H9 (cell line): ENCODE data around the gene IRF2BP2. TPM values are rescaled to one million over a fixed set of nuclear protein-coding genes. Genes with fewer than 3 reads are reported as not detected.

Source experiments
- DNase-seq: peaks from one replicate; pipeline ENCODE4 v3.0.0-alpha.2; 2017
- H2AFZ ChIP-seq: one replicate; pipeline ENCODE4 v1.6.1; 2013; ENCODE audit warnings: mild to moderate bottlenecking, low read length, control low read depth, moderate library complexity
- H2AK5ac ChIP-seq: 2 replicates; pipeline ENCODE4 v1.6.1; 2013; ENCODE audit warnings: low read length, control low read depth, mixed read lengths; ENCODE audit not compliant: insufficient read length
- H2BK120ac ChIP-seq: one replicate; pipeline ENCODE4 v1.6.1; 2013; ENCODE audit warnings: low read depth, mild to moderate bottlenecking, low read length, control low read depth, inconsistent platforms; ENCODE audit not compliant: poor library complexity, severe bottlenecking
- H2BK12ac ChIP-seq: 2 replicates; pipeline ENCODE4 v1.6.1; 2013; ENCODE audit warnings: low read length, control low read depth, mixed read lengths, low read depth; ENCODE audit not compliant: insufficient read length
- H2BK15ac ChIP-seq: 2 replicates; pipeline ENCODE4 v1.6.1; 2013; ENCODE audit warnings: low read depth, low read length, control low read depth
- H2BK20ac ChIP-seq: one replicate; pipeline ENCODE4 v1.6.1; 2013; ENCODE audit warnings: low read depth, mild to moderate bottlenecking, low read length, control low read depth, inconsistent platforms; ENCODE audit not compliant: poor library complexity, severe bottlenecking
- H2BK5ac ChIP-seq: 2 replicates; pipeline ENCODE4 v1.6.1; 2013; ENCODE audit warnings: low read length, control low read depth, mixed read lengths; ENCODE audit not compliant: insufficient read length
- H3K14ac ChIP-seq: 2 replicates; pipeline ENCODE4 v1.6.1; 2013; ENCODE audit warnings: low read length, control low read depth; ENCODE audit not compliant: insufficient read depth
- H3K18ac ChIP-seq: 2 replicates; pipeline ENCODE4 v1.6.1; 2013; ENCODE audit warnings: low read depth, mild to moderate bottlenecking, mixed read lengths, low read length, control low read depth; ENCODE audit not compliant: insufficient read length
- H3K23ac ChIP-seq: 2 replicates; pipeline ENCODE4 v1.6.1; 2013; ENCODE audit warnings: low read length, control low read depth, mixed read lengths, low read depth; ENCODE audit not compliant: insufficient read length
- H3K23me2 ChIP-seq: 2 replicates; pipeline ENCODE4 v1.6.1; 2013; ENCODE audit warnings: low read depth, mild to moderate bottlenecking, mixed read lengths, low read length, control low read depth; ENCODE audit not compliant: insufficient read length, poor library complexity, severe bottlenecking
- H3K27ac ChIP-seq: 2 replicates; pipeline ENCODE4 v1.5.1; 2013; ENCODE audit warnings: low read length, control low read depth, mixed read lengths, low read depth; ENCODE audit not compliant: insufficient read length
- H3K27me3 ChIP-seq: 2 replicates; pipeline ENCODE4 v1.6.1; 2013; ENCODE audit warnings: low read length, control low read depth, inconsistent platforms; ENCODE audit not compliant: insufficient read depth
- H3K4ac ChIP-seq: 2 replicates; pipeline ENCODE4 v1.6.1; 2013; ENCODE audit warnings: low read depth, mild to moderate bottlenecking, control low read depth, inconsistent platforms, low read length, moderate library complexity
- H3K4me1 ChIP-seq: 2 replicates; pipeline ENCODE4 v1.6.1; 2013; ENCODE audit warnings: low read length, control low read depth, inconsistent platforms; ENCODE audit not compliant: insufficient read depth
- H3K4me2 ChIP-seq: 2 replicates; pipeline ENCODE4 v1.6.1; 2013; ENCODE audit warnings: low read length, control low read depth, mixed read lengths; ENCODE audit not compliant: insufficient read length, insufficient read depth
- H3K56ac ChIP-seq: 2 replicates; pipeline ENCODE4 v1.6.1; 2013; ENCODE audit warnings: low read depth, mild to moderate bottlenecking, mixed read lengths, low read length, control low read depth; ENCODE audit not compliant: insufficient read length
- H3K79me1 ChIP-seq: 2 replicates; pipeline ENCODE4 v1.6.1; 2013; ENCODE audit warnings: low read depth, mild to moderate bottlenecking, moderate library complexity, low read length, control low read depth, inconsistent platforms; ENCODE audit not compliant: insufficient read depth, poor library complexity, severe bottlenecking
- H3K79me2 ChIP-seq: 2 replicates; pipeline ENCODE4 v1.6.1; 2013; ENCODE audit warnings: low read length, control low read depth, inconsistent platforms; ENCODE audit not compliant: insufficient read depth
- H3K9ac ChIP-seq: 2 replicates; pipeline ENCODE4 v1.6.1; 2013; ENCODE audit warnings: low read length, control low read depth, mixed read lengths; ENCODE audit not compliant: insufficient read length; ENCODE audit errors: extremely low read depth
- H3K9me3 ChIP-seq: one replicate; pipeline ENCODE4 v1.6.1; 2013; ENCODE audit warnings: low read depth, low read length, inconsistent platforms; ENCODE audit not compliant: control insufficient read depth
- H3T11ph ChIP-seq: one replicate; pipeline ENCODE4 v1.6.1; 2013; ENCODE audit warnings: mild to moderate bottlenecking, low read length, control low read depth, inconsistent platforms
- H4K20me1 ChIP-seq: one replicate; pipeline ENCODE4 v1.6.1; 2013; ENCODE audit not compliant: control insufficient read depth, insufficient read length, insufficient read depth
- H4K5ac ChIP-seq: 2 replicates; pipeline ENCODE4 v1.6.1; 2013; ENCODE audit warnings: low read depth, mild to moderate bottlenecking, mixed read lengths, low read length, control low read depth; ENCODE audit not compliant: insufficient read length
- H4K8ac ChIP-seq: replicated peaks from 2 replicates; pipeline ENCODE4 v1.6.1; 2013; ENCODE audit warnings: low read length, control low read depth, mixed read lengths, low read depth; ENCODE audit not compliant: insufficient read length
- H4K91ac ChIP-seq: 2 replicates; pipeline ENCODE4 v1.6.1; 2013; ENCODE audit warnings: low read depth, mild to moderate bottlenecking, moderate library complexity, mixed read lengths, low read length, control low read depth; ENCODE audit not compliant: insufficient read length
- H3K27ac Mint-ChIP-seq, 3 experiments: 2 replicates in 2 of 3; 3 replicates in 1 of 3; pipeline ENCODE4 v1.8.0; 2020 to 2021; ENCODE audit warnings: mixed read lengths in 3 of 3, mild to moderate bottlenecking in 1 of 3, moderate library complexity in 1 of 3
- H3K27me3 Mint-ChIP-seq: 2 replicates; pipeline ENCODE4 v1.8.0; 2021; ENCODE audit warnings: low read depth, mild to moderate bottlenecking, moderate library complexity, mixed read lengths
- H3K36me3 Mint-ChIP-seq, 3 experiments: 2 replicates in 2 of 3; 3 replicates in 1 of 3; pipeline ENCODE4 v1.8.0; 2020 to 2021; ENCODE audit warnings: low read depth in 3 of 3, mixed read lengths in 3 of 3; ENCODE audit not compliant: insufficient read depth in 1 of 3
- H3K4me1 Mint-ChIP-seq, 2 experiments: 2 replicates each; pipeline ENCODE4 v1.8.0; 2020; ENCODE audit warnings: mixed read lengths in 2 of 2
- H3K4me3 Mint-ChIP-seq, 2 experiments: 2 replicates in 1 of 2; 3 replicates in 1 of 2; pipeline ENCODE4 v1.8.0; 2020 to 2021; ENCODE audit warnings: mild to moderate bottlenecking in 2 of 2, mixed read lengths in 2 of 2, moderate library complexity in 1 of 2
- H3K9me3 Mint-ChIP-seq, 2 experiments: 2 replicates in 1 of 2; 3 replicates in 1 of 2; pipeline ENCODE4 v1.8.0; 2020; ENCODE audit warnings: mild to moderate bottlenecking in 2 of 2, mixed read lengths in 2 of 2, moderate library complexity in 1 of 2
- WGBS: extraction: QIAGEN DNeasy Blood & Tissue Kit; methylation state at CpG from one replicate; pipeline ENCODE4 v1.1.7; 2013; ENCODE audit warnings: missing lambda C conversion rate, low lambda C conversion rate, mixed read lengths; ENCODE audit not compliant: insufficient read length; ENCODE audit errors: extremely low coverage; 5-methylcytosine and 5-hydroxymethylcytosine counted together
- total RNA-seq: library from RNA; stranded (reverse); gene quantifications from 2 replicates; pipeline ENCODE4 v1.2.1, GENCODE V29; 2021
- TF ChIP-seq, protein P1 (sequence below): fragments of 200-600 bp; sonication (generic); conservative IDR thresholded peaks from 3 replicates; pipeline ENCODE4 v1.8.0; 2021; ENCODE audit warnings: antibody characterized with exemption, mild to moderate bottlenecking

IRF2BP2 gene
- total RNA-seq, 1 experiment from 2014 or later = 80.2 TPM

DNA sequence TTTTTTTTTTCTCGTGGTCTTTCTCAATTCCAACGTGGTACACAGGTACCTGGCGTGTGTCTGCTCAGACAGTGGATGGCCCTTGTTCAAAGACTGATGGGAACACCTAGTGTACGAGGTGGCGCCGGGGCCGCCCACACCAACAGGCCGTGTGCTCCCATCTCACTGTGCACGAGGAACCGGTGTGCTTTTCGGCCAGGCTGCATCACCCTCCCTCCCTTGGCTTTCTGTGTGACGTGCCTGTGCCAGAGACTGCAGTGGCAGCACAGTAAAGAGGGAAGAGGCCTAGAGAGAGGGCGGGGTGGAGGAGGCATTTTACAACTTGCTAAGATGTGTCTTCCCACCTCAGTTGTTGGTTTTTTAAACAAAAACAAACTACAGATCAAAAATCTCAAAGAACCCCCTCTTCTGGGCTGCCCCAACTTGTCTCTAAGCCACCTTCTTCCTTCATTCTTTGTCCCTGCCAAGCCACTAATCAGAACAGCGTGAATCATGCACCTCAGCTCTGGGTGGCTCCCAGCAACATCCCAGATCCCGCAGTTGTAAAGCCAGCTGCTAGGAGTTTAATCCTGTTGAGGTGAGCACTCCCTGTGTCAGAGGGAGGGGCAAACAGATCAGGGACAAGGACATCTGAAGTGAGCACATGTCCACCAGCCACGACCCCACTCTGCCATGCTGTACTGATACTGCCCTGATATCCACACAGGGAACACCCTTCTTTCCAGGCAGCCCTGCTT lies 20.7 kb downstream of the IRF2BP2 start:
- WGBS = no CpG with 5 or more reads among the region's 16 CpGs
- Mint-ChIP-seq H3K4me3 (no peak overlapping the region), H3K9me3 (no peaks in the 10 kb centered on the region), H3K36me3 (peaks cover 0 to 4% (median 0%) of the 10 kb centered on the region in 3 experiments; a peak in 1 of 7 replicates), H3K4me1 (peaks cover 0 to 3% of the 10 kb centered on the region in 2 experiments; a peak in 1 of 4 replicates), H3K27me3 (peaks cover 3% of the 10 kb centered on the region; the same call in 1 of the 2 replicates), H3K27ac (peak overlapping the region in 1 of 3 experiments; percentile 36; a peak in 1 of 7 replicates)
- Histone ChIP-seq H4K20me1 (no peaks in the 10 kb centered on the region), H2BK120ac (no peak overlapping the region), H2BK12ac (no peak overlapping the region), H3K23me2 (no peaks in the 10 kb centered on the region), H3K9ac (no peak overlapping the region), H3K4me2 (no peak overlapping the region), H3K23ac (no peak overlapping the region), H3K14ac (no peak overlapping the region), H4K91ac (no peak overlapping the region), H3K4me1 (no peaks in the 10 kb centered on the region), H2BK20ac (no peak overlapping the region), H2BK5ac (no peak overlapping the region), H2AK5ac (no peak overlapping the region), H3K9me3 (no peaks in the 10 kb centered on the region), H3K18ac (peak overlapping the region; percentile 32), H3K4ac (no peak overlapping the region), H3K27me3 (no peaks in the 10 kb centered on the region), H4K5ac (no peak overlapping the region), H3K79me2 (no peaks in the 10 kb centered on the region), H3K79me1 (no peaks in the 10 kb centered on the region), H2BK15ac (no peak overlapping the region), H3K56ac (no peak overlapping the region), H4K8ac (no peak overlapping the region), H3T11ph (no peak overlapping the region), H3K27ac (no peak overlapping the region), H2AFZ (no peak overlapping the region)
- no peak for DNase-seq
- TF ChIP-seq, protein P1, sequence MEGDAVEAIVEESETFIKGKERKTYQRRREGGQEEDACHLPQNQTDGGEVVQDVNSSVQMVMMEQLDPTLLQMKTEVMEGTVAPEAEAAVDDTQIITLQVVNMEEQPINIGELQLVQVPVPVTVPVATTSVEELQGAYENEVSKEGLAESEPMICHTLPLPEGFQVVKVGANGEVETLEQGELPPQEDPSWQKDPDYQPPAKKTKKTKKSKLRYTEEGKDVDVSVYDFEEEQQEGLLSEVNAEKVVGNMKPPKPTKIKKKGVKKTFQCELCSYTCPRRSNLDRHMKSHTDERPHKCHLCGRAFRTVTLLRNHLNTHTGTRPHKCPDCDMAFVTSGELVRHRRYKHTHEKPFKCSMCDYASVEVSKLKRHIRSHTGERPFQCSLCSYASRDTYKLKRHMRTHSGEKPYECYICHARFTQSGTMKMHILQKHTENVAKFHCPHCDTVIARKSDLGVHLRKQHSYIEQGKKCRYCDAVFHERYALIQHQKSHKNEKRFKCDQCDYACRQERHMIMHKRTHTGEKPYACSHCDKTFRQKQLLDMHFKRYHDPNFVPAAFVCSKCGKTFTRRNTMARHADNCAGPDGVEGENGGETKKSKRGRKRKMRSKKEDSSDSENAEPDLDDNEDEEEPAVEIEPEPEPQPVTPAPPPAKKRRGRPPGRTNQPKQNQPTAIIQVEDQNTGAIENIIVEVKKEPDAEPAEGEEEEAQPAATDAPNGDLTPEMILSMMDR = no peak
